Activated CD4-positive, CD25-positive, alpha-beta regulatory T cell (primary cell): ENCODE measurements around the gene MYO3B.
"Not testable (repeated sequence)": the region's sequence is repeated elsewhere in the genome, so short reads cannot be mapped to it uniquely, and the experiment has no call there.

ENCODE experiments used
- DNase-seq, 4 experiments: peaks; one replicate each; lab custom pipeline; 2025; lab: John Stamatoyannopoulos, UW

The MYO3B gene

DNA sequence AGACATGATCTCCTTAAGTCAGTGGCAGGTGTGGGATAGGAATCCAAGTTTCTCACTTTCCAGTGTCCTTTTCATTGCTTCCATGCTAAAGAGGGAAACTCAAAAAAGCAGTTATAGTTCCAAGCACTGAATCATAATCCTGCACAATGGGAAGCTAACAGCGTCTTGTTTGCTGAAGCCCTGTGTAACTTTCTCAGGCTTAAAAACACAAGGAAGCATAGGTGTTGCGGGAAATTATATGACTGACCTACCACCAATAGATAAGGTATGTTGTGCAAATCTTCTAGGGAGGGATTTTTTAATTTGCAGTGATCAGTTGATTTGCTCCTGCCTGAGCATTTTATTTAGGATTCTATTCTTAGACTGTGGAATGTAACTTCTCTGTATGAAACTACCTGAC, 250.9 kb downstream of the MYO3B start:
- no peak for DNase-seq

DNA sequence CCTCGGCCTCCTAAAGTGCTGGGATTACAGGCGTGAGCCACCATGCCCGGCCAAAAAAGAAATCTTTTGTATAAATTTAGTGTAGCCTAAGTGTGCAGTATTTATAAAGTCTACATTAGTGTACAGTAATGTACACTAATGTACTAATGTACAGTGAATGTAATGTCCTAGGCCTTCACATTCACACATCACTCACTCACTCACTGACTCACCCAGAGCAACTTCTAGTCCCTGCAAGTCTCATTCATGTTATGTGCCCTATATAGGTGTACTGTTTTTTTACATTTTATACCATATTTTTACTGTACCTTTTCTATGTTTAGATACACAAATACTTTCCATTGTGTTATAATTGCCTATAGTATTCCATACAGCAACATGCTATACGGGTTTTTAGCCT, 254.9 kb downstream of the MYO3B start:
- DNase-seq, result no peak

- no peak for DNase-seq
Measured at GRCh38 chr2:170433448-170433847, 255.5 kb downstream of the MYO3B start.

GRCh38 chr2:170434396-170434795, 256.4 kb downstream of the MYO3B start:
- not testable (repeated sequence) for DNase-seq

GRCh38 chr2:170434900-170435621, 257.1 kb downstream of the MYO3B start:
- no peak for DNase-seq

DNA sequence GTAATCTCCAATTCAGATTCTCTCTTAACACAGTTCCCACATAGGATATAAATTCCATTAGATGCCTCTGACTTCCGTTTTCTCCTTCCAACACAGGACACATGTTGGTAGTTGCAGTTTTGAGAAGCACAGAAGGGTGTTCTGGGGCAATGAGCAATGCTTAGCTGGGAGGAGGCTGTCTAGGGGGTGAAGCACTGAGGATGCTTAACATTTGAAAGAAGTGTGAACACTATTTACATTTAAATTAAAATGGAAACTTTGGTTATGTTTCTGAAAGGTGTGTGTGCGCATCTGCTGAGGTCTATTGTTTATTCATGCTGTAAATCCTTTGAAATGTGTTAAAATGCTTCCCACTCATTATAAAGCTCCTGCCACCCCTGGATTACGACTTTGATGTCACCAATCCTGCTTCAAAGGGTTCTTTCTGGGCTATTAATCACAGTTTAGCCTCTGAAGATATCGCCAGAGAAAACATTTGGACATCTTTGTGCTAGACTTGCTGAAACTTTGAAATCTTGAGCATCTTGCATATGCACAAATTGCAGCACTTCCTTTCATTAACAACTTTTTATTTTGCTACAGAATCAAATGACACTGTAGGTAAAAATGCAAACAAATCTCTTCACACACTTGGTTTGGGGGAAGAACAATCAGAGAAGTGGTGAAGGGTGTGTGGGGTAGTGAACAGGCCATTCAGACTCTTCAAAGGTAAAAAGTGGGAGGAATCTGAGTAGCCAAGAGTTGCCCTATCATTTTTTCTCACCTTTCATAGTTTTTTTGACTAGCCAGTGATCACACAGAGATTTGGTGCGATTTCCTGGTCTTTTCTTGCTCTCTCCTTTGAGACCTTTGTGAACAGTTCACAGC, 258.4 kb downstream of the MYO3B start:
- no peak for DNase-seq

GRCh38 chr2:170446078-170446477, 268.1 kb downstream of the MYO3B start:
- no peak for DNase-seq

- DNase-seq, result no peak
Measured at GRCh38 chr2:170449034-170449433, 271.1 kb downstream of the MYO3B start.

DNA sequence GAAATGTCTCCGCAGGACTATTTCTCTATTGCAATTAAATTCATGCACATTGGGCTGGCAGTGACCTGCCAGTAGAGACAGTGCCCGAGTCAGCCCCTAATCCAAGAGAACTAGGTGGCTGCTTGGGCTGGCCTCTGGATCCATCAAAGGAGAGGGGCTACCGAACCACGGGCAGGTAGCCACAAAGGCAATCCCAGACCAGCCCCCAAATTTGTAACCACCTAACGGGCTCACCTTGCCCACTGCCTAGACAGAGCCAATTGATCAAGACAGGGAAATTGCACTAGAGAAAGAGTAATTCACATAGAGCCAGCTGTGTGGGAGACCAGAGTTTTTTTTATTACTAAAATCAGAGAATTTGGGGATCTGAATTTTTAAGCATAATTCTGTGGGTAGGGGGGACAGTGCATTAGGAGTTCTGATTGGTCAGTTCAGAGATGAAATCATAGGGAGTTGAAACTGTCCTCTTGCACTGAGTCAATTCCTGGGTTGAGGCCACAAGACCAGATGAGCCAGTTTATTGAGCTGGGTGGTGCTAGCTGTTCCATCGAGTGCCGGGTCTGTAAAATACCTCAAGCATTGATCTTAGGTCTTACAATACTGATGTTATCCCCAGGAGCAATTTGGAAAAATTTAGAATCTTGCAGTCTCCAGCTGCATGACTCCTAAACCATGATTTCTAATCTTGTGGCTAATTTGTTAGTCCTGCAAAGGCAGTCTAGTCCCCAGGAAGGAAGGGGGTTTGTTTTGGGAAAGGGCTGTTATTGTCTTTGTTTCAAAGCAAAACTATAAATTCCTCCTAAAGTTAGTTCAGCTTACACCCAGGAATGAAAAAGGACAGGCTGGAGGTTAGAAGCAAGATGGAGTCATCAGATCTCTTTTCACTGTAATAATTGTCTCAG, 276.8 kb downstream of the MYO3B start:
- DNase-seq, result no peak

DNA sequence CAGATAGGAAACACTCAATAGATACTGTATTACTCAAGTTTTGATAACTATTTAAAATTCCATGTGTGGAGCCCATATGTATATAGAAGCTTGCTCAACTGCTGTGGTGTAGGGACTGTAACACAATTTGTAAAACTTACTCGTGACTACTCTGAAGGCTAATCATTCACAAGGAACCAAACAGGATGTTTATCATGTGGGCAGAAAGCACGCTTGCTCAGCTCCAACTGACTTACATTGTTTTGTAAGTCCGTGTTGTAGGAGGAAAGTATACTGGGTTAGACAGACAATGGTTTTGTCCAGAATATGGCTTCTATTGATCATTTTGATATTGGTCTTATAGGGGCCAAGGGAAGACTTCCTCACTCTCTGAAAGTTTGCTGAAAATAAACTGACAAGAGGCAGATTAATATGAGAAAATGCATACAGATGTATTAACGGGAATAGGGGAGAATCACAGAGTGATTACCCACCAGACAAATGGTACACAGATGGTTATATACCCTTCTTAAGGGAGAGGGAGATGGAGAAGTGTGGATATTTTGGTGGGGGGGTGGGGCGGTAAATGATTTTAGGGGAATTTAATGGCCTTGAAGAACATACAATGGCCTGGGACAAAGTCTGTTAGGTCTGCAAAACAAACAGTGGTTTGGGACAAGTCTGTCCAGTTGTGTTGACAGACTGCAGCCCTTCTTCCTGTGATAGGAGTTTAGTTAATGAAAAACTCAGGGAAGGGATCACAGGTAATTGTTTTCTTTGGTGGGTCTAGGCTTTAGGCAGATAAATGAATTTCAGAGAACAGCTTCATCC, 277.9 kb downstream of the MYO3B start:
- DNase-seq, result no peak

GRCh38 chr2:170456914-170457313, 279.0 kb downstream of the MYO3B start:
- DNase-seq, result no peak

GRCh38 chr2:170457742-170458141, 279.8 kb downstream of the MYO3B start:
- no peak for DNase-seq

- DNase-seq, result no peak
Measured at GRCh38 chr2:170461889-170462288, 283.9 kb downstream of the MYO3B start.

- DNase-seq, result no peak
Measured at GRCh38 chr2:170462433-170463205, 284.7 kb downstream of the MYO3B start.

GRCh38 chr2:170463206-170463537, 285.2 kb downstream of the MYO3B start:
- DNase-seq, result no peak

- no peak for DNase-seq
Measured at GRCh38 chr2:170464268-170464667, 286.3 kb downstream of the MYO3B start.

GRCh38 chr2:170465241-170465640, 287.3 kb downstream of the MYO3B start:
- DNase-seq, result no peak

- DNase-seq, result no peak
Measured at GRCh38 chr2:170466632-170467031, 288.7 kb downstream of the MYO3B start.

GRCh38 chr2:170467568-170468422, 289.8 kb downstream of the MYO3B start:
- DNase-seq, result no peak

- no peak for DNase-seq
Measured at GRCh38 chr2:170468557-170468956, 290.6 kb downstream of the MYO3B start.
